ENCODE measurements around the gene UBE2D4.

UBE2D4 gene

GRCh38 chr7:43904533-43905208 lies 21.6 kb upstream of the UBE2D4 start:
- Histone ChIP-seq H3K36me3 (ENCODE audit: insufficient read depth, low read length) (no peaks in the 10 kb centered on the region), H3K4me3 (peak overlapping the region; percentile 92; the same call in 1 of the 2 replicates), H3K27ac (no peak overlapping the region), H3K9ac (ENCODE audit: insufficient read length) (no peak overlapping the region), H3K9me3 (ENCODE audit: low read depth, low read length) (no peaks in the 10 kb centered on the region)
- DNase-seq (ENCODE audit: low read depth, low spot score): no peak
- TF ChIP-seq EZH2 (IDR thresholded peaks at IDR 0.05) (no peak), FOXP2 (optimal IDR thresholded peaks at IDR 0.05; ENCODE audit: control extremely low read depth, extremely low read length, insufficient read depth) (no peak), POLR2AphosphoS5 (IDR thresholded peaks at IDR 0.05; ENCODE audit: borderline replicate concordance, low read depth, low read length) (no peak)

- H3K9ac ChIP-seq (ENCODE audit: insufficient read length): peak overlapping the region; percentile 85
- peak overlapping the region; percentile 92 for H3K4me3 ChIP-seq
- H3K9me3 ChIP-seq (ENCODE audit: low read depth, low read length): no peaks in the 10 kb centered on the region
- H3K36me3 ChIP-seq (ENCODE audit: insufficient read depth, low read length): no peaks in the 10 kb centered on the region
- TF ChIP-seq FOXP2 (optimal IDR thresholded peaks at IDR 0.05; ENCODE audit: control extremely low read depth, extremely low read length, insufficient read depth) (no peak), EZH2 (IDR thresholded peaks at IDR 0.05) (no peak), POLR2AphosphoS5 (IDR thresholded peaks at IDR 0.05; ENCODE audit: borderline replicate concordance, low read depth, low read length) (no peak)
- H3K27ac ChIP-seq: no peak overlapping the region
- no peak for DNase-seq (ENCODE audit: low read depth, low spot score)
Observed at GRCh38 chr7:43905209-43905946, 20.9 kb upstream of the UBE2D4 start.

GRCh38 chr7:43905956-43906330 lies 20.3 kb upstream of the UBE2D4 start:
- Histone ChIP-seq H3K9ac (ENCODE audit: insufficient read length) (peak overlapping the region; percentile 85), H3K36me3 (ENCODE audit: insufficient read depth, low read length) (no peaks in the 10 kb centered on the region), H3K9me3 (ENCODE audit: low read depth, low read length) (no peaks in the 10 kb centered on the region), H3K4me3 (peak overlapping the region; percentile 92), H3K27ac (no peak overlapping the region)
- TF ChIP-seq POLR2AphosphoS5 (IDR thresholded peaks at IDR 0.05; ENCODE audit: borderline replicate concordance, low read depth, low read length) (no peak), FOXP2 (optimal IDR thresholded peaks at IDR 0.05; ENCODE audit: control extremely low read depth, extremely low read length, insufficient read depth) (no peak), EZH2 (IDR thresholded peaks at IDR 0.05) (no peak)
- no peak for DNase-seq (ENCODE audit: low read depth, low spot score)

- no peak within 1 kb of the TSS for H3K27ac ChIP-seq
- TF ChIP-seq FOXP2 (optimal IDR thresholded peaks at IDR 0.05; ENCODE audit: control extremely low read depth, extremely low read length, insufficient read depth): no peak
- TF ChIP-seq POLR2AphosphoS5 (IDR thresholded peaks at IDR 0.05; ENCODE audit: borderline replicate concordance, low read depth, low read length): no peak
- TF ChIP-seq EZH2 (IDR thresholded peaks at IDR 0.05): no peak
- no peaks in the 10 kb centered on the region for H3K9me3 ChIP-seq (ENCODE audit: low read depth, low read length)
- H3K4me3 ChIP-seq: peak within 1 kb of the TSS; percentile 92
- H3K9ac ChIP-seq (ENCODE audit: insufficient read length): peak within 1 kb of the TSS; percentile 85
- no peak for DNase-seq (ENCODE audit: low read depth, low spot score)
- no peaks in the 10 kb centered on the region for H3K36me3 ChIP-seq (ENCODE audit: insufficient read depth, low read length)
Observed at GRCh38 chr7:43906331-43907010, 19.8 kb upstream of the UBE2D4 start, which contains the start of gene URGCP. Gene URGCP, minus strand, starts transcription at chr7:43906596. Its CDS starts 21 bp downstream, at chr7:43906575.

GRCh38 chr7:43914795-43915194 lies 11.4 kb upstream of the UBE2D4 start:
- Histone ChIP-seq H3K4me3 (no peak overlapping the region), H3K9me3 (ENCODE audit: low read depth, low read length) (no peaks in the 10 kb centered on the region), H3K36me3 (ENCODE audit: insufficient read depth, low read length) (no peaks in the 10 kb centered on the region), H3K9ac (ENCODE audit: insufficient read length) (no peak overlapping the region), H3K27ac (no peak overlapping the region)
- DNase-seq (ENCODE audit: low read depth, low spot score): no peak
- TF ChIP-seq FOXP2 (optimal IDR thresholded peaks at IDR 0.05; ENCODE audit: control extremely low read depth, extremely low read length, insufficient read depth) (no peak), POLR2AphosphoS5 (IDR thresholded peaks at IDR 0.05; ENCODE audit: borderline replicate concordance, low read depth, low read length) (no peak), EZH2 (IDR thresholded peaks at IDR 0.05) (no peak)

GRCh38 chr7:43915907-43916306 lies 10.3 kb upstream of the UBE2D4 start:
- Histone ChIP-seq H3K36me3 (ENCODE audit: insufficient read depth, low read length) (no peaks in the 10 kb centered on the region), H3K27ac (no peak overlapping the region), H3K9me3 (ENCODE audit: low read depth, low read length) (no peaks in the 10 kb centered on the region), H3K9ac (ENCODE audit: insufficient read length) (no peak overlapping the region), H3K4me3 (no peak overlapping the region)
- DNase-seq (ENCODE audit: low read depth, low spot score): no peak
- TF ChIP-seq EZH2 (IDR thresholded peaks at IDR 0.05): no peak
- TF ChIP-seq POLR2AphosphoS5 (IDR thresholded peaks at IDR 0.05; ENCODE audit: borderline replicate concordance, low read depth, low read length): no peak
- no peak for TF ChIP-seq FOXP2 (optimal IDR thresholded peaks at IDR 0.05; ENCODE audit: control extremely low read depth, extremely low read length, insufficient read depth)

- Histone ChIP-seq H3K27ac (peak overlapping the region; percentile 62), H3K36me3 (ENCODE audit: insufficient read depth, low read length) (no peaks in the 10 kb centered on the region), H3K9ac (ENCODE audit: insufficient read length) (peak overlapping the region; percentile 45), H3K4me3 (no peak overlapping the region), H3K9me3 (ENCODE audit: low read depth, low read length) (no peaks in the 10 kb centered on the region)
- DNase-seq (ENCODE audit: low read depth, low spot score): no peak
- no peak for TF ChIP-seq POLR2AphosphoS5 (IDR thresholded peaks at IDR 0.05; ENCODE audit: borderline replicate concordance, low read depth, low read length)
- no peak for TF ChIP-seq FOXP2 (optimal IDR thresholded peaks at IDR 0.05; ENCODE audit: control extremely low read depth, extremely low read length, insufficient read depth)
- no peak for TF ChIP-seq EZH2 (IDR thresholded peaks at IDR 0.05)
Observed at GRCh38 chr7:43921423-43921822, 4.8 kb upstream of the UBE2D4 start.

- TF ChIP-seq EZH2 (IDR thresholded peaks at IDR 0.05) (no peak), POLR2AphosphoS5 (IDR thresholded peaks at IDR 0.05; ENCODE audit: borderline replicate concordance, low read depth, low read length) (no peak), FOXP2 (optimal IDR thresholded peaks at IDR 0.05; ENCODE audit: control extremely low read depth, extremely low read length, insufficient read depth) (no peak)
- H3K36me3 ChIP-seq (ENCODE audit: insufficient read depth, low read length): no peaks in the 10 kb centered on the region
Observed at GRCh38 chr7:43922726-43923125, 3.5 kb upstream of the UBE2D4 start.

More at GRCh38 chr7:43922726-43923125, 3.5 kb upstream of the UBE2D4 start:
- no peaks in the 10 kb centered on the region for H3K9me3 ChIP-seq (ENCODE audit: low read depth, low read length)
- DNase-seq (ENCODE audit: low read depth, low spot score): no peak
- no peak overlapping the region for H3K9ac ChIP-seq (ENCODE audit: insufficient read length)
- H3K27ac ChIP-seq: no peak overlapping the region
- H3K4me3 ChIP-seq: no peak overlapping the region
